Amniotic stem cell (primary cell): ENCODE data around the gene DNAH5.

Experiments
- DNase-seq: peaks from one replicate; lab custom pipeline; 2025; lab: John Stamatoyannopoulos, UW

DNAH5 gene

GRCh38 chr5:13934921-13935320, 9.6 kb downstream of the DNAH5 start:
- no peak for DNase-seq

- DNase-seq, result no peak
Measured at GRCh38 chr5:13934125-13934524, 10.4 kb downstream of the DNAH5 start.

- DNase-seq, result no peak
Measured at GRCh38 chr5:13932561-13932960, 11.9 kb downstream of the DNAH5 start.

- no peak for DNase-seq
Measured at GRCh38 chr5:13932011-13932410, 12.5 kb downstream of the DNAH5 start.

GRCh38 chr5:13930541-13931171, 13.8 kb downstream of the DNAH5 start:
- DNase-seq, result no peak

- no peak for DNase-seq
Measured at GRCh38 chr5:13926731-13927130, 17.8 kb downstream of the DNAH5 start.

- DNase-seq, result no peak
Measured at GRCh38 chr5:13921578-13921977, 22.9 kb downstream of the DNAH5 start.

GRCh38 chr5:13919786-13920185, 24.7 kb downstream of the DNAH5 start:
- DNase-seq, result no peak

GRCh38 chr5:13919087-13919486, 25.4 kb downstream of the DNAH5 start:
- DNase-seq, result no peak

- DNase-seq, result no peak
Measured at GRCh38 chr5:13917061-13917460, 27.4 kb downstream of the DNAH5 start.

- DNase-seq, result no peak
Measured at GRCh38 chr5:13913962-13914361, 30.5 kb downstream of the DNAH5 start.

GRCh38 chr5:13910637-13911288, 33.7 kb downstream of the DNAH5 start:
- DNase-seq, result no peak

GRCh38 chr5:13910201-13910600, 34.3 kb downstream of the DNAH5 start:
- no peak for DNase-seq

- DNase-seq, result no peak
Measured at GRCh38 chr5:13909271-13909670, 35.2 kb downstream of the DNAH5 start.

- DNase-seq, result no peak
Measured at GRCh38 chr5:13898569-13898968, 45.9 kb downstream of the DNAH5 start.

GRCh38 chr5:13878357-13878756, 66.1 kb downstream of the DNAH5 start:
- DNase-seq, result no peak

GRCh38 chr5:13866792-13867191, 77.7 kb downstream of the DNAH5 start:
- no peak for DNase-seq

GRCh38 chr5:13865312-13865711, 79.2 kb downstream of the DNAH5 start:
- DNase-seq, result no peak

GRCh38 chr5:13860146-13860545, 84.3 kb downstream of the DNAH5 start:
- no peak for DNase-seq

GRCh38 chr5:13859270-13860065, 85.0 kb downstream of the DNAH5 start:
- no peak for DNase-seq

- DNase-seq, result no peak
Measured at GRCh38 chr5:13843175-13843846, 101.2 kb downstream of the DNAH5 start.

- no peak for DNase-seq
Measured at GRCh38 chr5:13833440-13833839, 111.0 kb downstream of the DNAH5 start.

- no peak for DNase-seq
Measured at GRCh38 chr5:13831351-13831750, 113.1 kb downstream of the DNAH5 start.
